HCT116 (cell line): ENCODE results near the gene IL1RAPL1. TPM values are rescaled to one million over a fixed set of nuclear protein-coding genes. Genes with fewer than 3 reads are reported as not detected.

Experiments
- ATAC-seq: fragments of 200-7000 bp; cut with Tn5 transposase; 2 replicates; pipeline ENCODE4 v1.9.1; 2020; ENCODE audit warnings: mild to moderate bottlenecking, moderate library complexity
- BruUV-seq: library from RNA; stranded (reverse); fragments of 400-500 nt; replicated peaks from 2 replicates; lab custom pipeline; 2021; lab: Mats Ljungman, UMichigan
- CTCF ChIA-PET: fragments of 300-600 bp; sonication (Branson Sonifier 250); formaldehyde crosslinking; loops from one replicate; lab custom pipeline; 2021; ENCODE audit warnings: antibody characterized with exemption; lab: Charles Lee
- POLR2A ChIA-PET: fragments of 300-600, 350-600 bp; sonication (Branson Sonifier 250); formaldehyde crosslinking; loops from one replicate; lab custom pipeline; 2021; ENCODE audit warnings: antibody characterized with exemption; lab: Charles Lee
- RAD21 ChIA-PET, 2 experiments: fragments of 300-600 bp; sonication (Branson Sonifier 250); formaldehyde crosslinking; loops; one replicate each; lab custom pipeline; 2023; ENCODE audit warnings: low total read pairs in 2 of 2; ENCODE audit not compliant: uncharacterized antibody in 2 of 2, unreplicated experiment in 2 of 2, low non-redundant PET in 1 of 2; lab: Charles Lee
- DNase-seq: peaks from one replicate; pipeline ENCODE4 v3.0.0-alpha.2; 2010; ENCODE audit warnings: low read depth, low spot score
- H2AFZ ChIP-seq: fragments of 200-600 bp; shearing (Covaris generic), sonication (generic); 2 replicates; pipeline ENCODE4 v1.6.1; 2017; ENCODE audit warnings: low read depth, mixed run types, mixed read lengths, antibody characterized with exemption, low read length; ENCODE audit not compliant: poor library complexity, severe bottlenecking
- H3K27ac ChIP-seq: 2 replicates; pipeline ENCODE4 v1.5.1; 2012; ENCODE audit warnings: low read depth, low read length
- H3K27me3 ChIP-seq: fragments of 200-600 bp; sonication (generic); 2 replicates; pipeline ENCODE4 v1.6.1; 2016; ENCODE audit warnings: mixed run types, low read length, mixed read lengths; ENCODE audit not compliant: insufficient read depth
- H3K36me3 ChIP-seq, 2 experiments: fragments of 200-500 bp in 1 of 2; fragments of 200-600 bp in 1 of 2; sonication (Bioruptor generic) in 1 of 2; sonication (generic) in 1 of 2; 2 replicates each; pipeline versions ENCODE4 v1.5.1 to v1.6.1; 2014 to 2016; ENCODE audit warnings: low read length in 2 of 2, inconsistent platforms in 1 of 2, mixed read lengths in 1 of 2, mixed run types in 1 of 2; ENCODE audit not compliant: insufficient read depth in 2 of 2, control insufficient read depth in 1 of 2
- H3K4me1 ChIP-seq, 2 experiments: fragments of 200-600 bp in 1 of 2; sonication (generic) in 1 of 2; 2 replicates each; pipeline versions ENCODE4 v1.5.1 to v1.6.1; 2012 to 2017; ENCODE audit warnings: low read length in 2 of 2, inconsistent platforms in 1 of 2, mild to moderate bottlenecking in 1 of 2, mixed read lengths in 1 of 2, mixed run types in 1 of 2, moderate library complexity in 1 of 2; ENCODE audit not compliant: insufficient read depth in 2 of 2, control insufficient read depth in 1 of 2
- H3K4me2 ChIP-seq: fragments of 200-600 bp; sonication (generic); 2 replicates; pipeline ENCODE4 v1.6.1; 2017; ENCODE audit warnings: mixed run types, low read length, mixed read lengths
- H3K4me3 ChIP-seq, 2 experiments: fragments of 200-600 bp in 1 of 2; sonication (generic) in 1 of 2; replicated peaks in 1 of 2; 2 replicates each; pipeline ENCODE4 v1.5.1; 2011 to 2016; ENCODE audit warnings: low read length in 2 of 2, control low read depth in 1 of 2, low read depth in 1 of 2, mild to moderate bottlenecking in 1 of 2, mixed read lengths in 1 of 2, mixed run types in 1 of 2
- H3K79me2 ChIP-seq: fragments of 200-600 bp; sonication (generic); 2 replicates; pipeline ENCODE4 v1.6.1; 2017; ENCODE audit warnings: mild to moderate bottlenecking, mixed run types, low read length, moderate library complexity, mixed read lengths; ENCODE audit not compliant: insufficient read depth
- H3K9ac ChIP-seq: fragments of 200-600 bp; sonication (generic); 2 replicates; pipeline ENCODE4 v1.6.1; 2016; ENCODE audit warnings: low read length, mixed read lengths
- H3K9me2 ChIP-seq: fragments of 200-600 bp; sonication (generic), shearing (Covaris generic); 2 replicates; pipeline ENCODE4 v1.6.1; 2017; ENCODE audit warnings: mixed run types, mild to moderate bottlenecking, moderate library complexity; ENCODE audit not compliant: insufficient read depth
- H3K9me3 ChIP-seq, 2 experiments: fragments of 200-500 bp in 1 of 2; fragments of 200-600 bp in 1 of 2; sonication (Bioruptor generic) in 1 of 2; sonication (generic) in 1 of 2; 2 replicates each; pipeline ENCODE4 v1.6.1; 2014 to 2017; ENCODE audit warnings: low read length in 2 of 2, mixed read lengths in 2 of 2, inconsistent platforms in 1 of 2, low read depth in 1 of 2, mild to moderate bottlenecking in 1 of 2, mixed run types in 1 of 2, moderate library complexity in 1 of 2; ENCODE audit not compliant: control insufficient read depth in 1 of 2, insufficient read depth in 1 of 2
- H4K20me1 ChIP-seq: fragments of 200-600 bp; sonication (generic), shearing (Covaris generic); 2 replicates; pipeline ENCODE4 v1.6.1; 2017; ENCODE audit warnings: mixed run types, mild to moderate bottlenecking, moderate library complexity; ENCODE audit not compliant: insufficient read depth
- CBX3 ChIP-seq: IDR thresholded peaks from 2 replicates; pipeline ENCODE4 v1.6.1; 2012; ENCODE audit warnings: low read depth
- CEBPB ChIP-seq: IDR thresholded peaks from 2 replicates; pipeline ENCODE4 v1.6.1; 2012; ENCODE audit warnings: low read depth
- ELF1 ChIP-seq: IDR thresholded peaks from 2 replicates; pipeline ENCODE4 v1.6.1; 2012; ENCODE audit warnings: low read depth, borderline replicate concordance
- EZH2phosphoT487 ChIP-seq: fragments of 200-600 bp; IDR thresholded peaks from 2 replicates; pipeline ENCODE4 v1.6.1; 2018; ENCODE audit warnings: antibody characterized with exemption, borderline replicate concordance
- POLR2AphosphoS5 ChIP-seq: IDR thresholded peaks from 2 replicates; pipeline ENCODE4 v1.6.1; 2011; ENCODE audit warnings: mild to moderate bottlenecking, low read depth, low read length, moderate library complexity
- REST ChIP-seq: IDR thresholded peaks from 2 replicates; pipeline ENCODE4 v1.6.1; 2012; ENCODE audit warnings: low read depth
- SP1 ChIP-seq: IDR thresholded peaks from 2 replicates; pipeline ENCODE4 v1.6.1; 2012; ENCODE audit warnings: low read depth
- YY1 ChIP-seq: IDR thresholded peaks from 2 replicates; pipeline ENCODE4 v1.6.1; 2011; ENCODE audit warnings: low read length, low read depth, moderate library complexity, mild to moderate bottlenecking; ENCODE audit not compliant: insufficient replicate concordance; ENCODE audit errors: extremely low read depth
- ZFX ChIP-seq: fragments of 450-650 bp; IDR thresholded peaks from 2 replicates; pipeline ENCODE4 v1.6.1; 2017
- ZNF274 ChIP-seq: fragments of 200-500 bp; sonication (Bioruptor generic); IDR thresholded peaks from 2 replicates; pipeline ENCODE4 v1.6.1; 2014; ENCODE audit warnings: mild to moderate bottlenecking, low read depth, low read length, inconsistent platforms
- intact Hi-C: fragments of 100-400 bp; cut with micrococcal nuclease; formaldehyde crosslinking; loops from 2 replicates; pipeline ENCODE4 v1.10.0; 2022
- total RNA-seq: library from RNA; stranded (reverse); gene quantifications from one replicate; pipeline ENCODE4 v1.2.1, GENCODE V29; 2021; ENCODE audit not compliant: unreplicated experiment
- TF ChIP-seq, protein P1 (sequence below), 3 experiments: fragments of 200-600 bp in 1 of 3; sonication (generic) in 1 of 3; IDR thresholded peaks in 2 of 3; conservative IDR thresholded peaks in 1 of 3; 2 replicates each; pipeline ENCODE4 v1.5.1; 2012 to 2017; ENCODE audit warnings: low read depth in 2 of 3, low read length in 2 of 3, antibody characterized with exemption in 1 of 3, borderline replicate concordance in 1 of 3, control low read depth in 1 of 3, mild to moderate bottlenecking in 1 of 3, mixed read lengths in 1 of 3, mixed run types in 1 of 3, moderate library complexity in 1 of 3; ENCODE audit not compliant: insufficient read depth in 1 of 3
- TF ChIP-seq, protein P2 (sequence below): IDR thresholded peaks from 2 replicates; pipeline ENCODE4 v1.6.1; 2012

The IL1RAPL1 gene
- total RNA-seq, 1 experiment from 2014 or later: 2.8 TPM

- no peak for ATAC-seq
- Histone ChIP-seq H3K36me3 (no peaks in the 10 kb centered on the region), H3K27ac (no peak overlapping the region), H2AFZ (no peak overlapping the region), H3K4me2 (no peak overlapping the region), H4K20me1 (no peaks in the 10 kb centered on the region), H3K9me2 (no peaks in the 10 kb centered on the region), H3K27me3 (no peaks in the 10 kb centered on the region), H3K79me2 (no peaks in the 10 kb centered on the region), H3K4me3 (no peak overlapping the region), H3K9ac (no peak overlapping the region), H3K9me3 (no peaks in the 10 kb centered on the region), H3K4me1 (no peaks in the 10 kb centered on the region)
- RAD21 ChIA-PET: no interaction called here
- intact Hi-C loops: no loop called here
- no peak for DNase-seq
- CTCF ChIA-PET: no interaction called here
- TF ChIP-seq, protein P1, sequence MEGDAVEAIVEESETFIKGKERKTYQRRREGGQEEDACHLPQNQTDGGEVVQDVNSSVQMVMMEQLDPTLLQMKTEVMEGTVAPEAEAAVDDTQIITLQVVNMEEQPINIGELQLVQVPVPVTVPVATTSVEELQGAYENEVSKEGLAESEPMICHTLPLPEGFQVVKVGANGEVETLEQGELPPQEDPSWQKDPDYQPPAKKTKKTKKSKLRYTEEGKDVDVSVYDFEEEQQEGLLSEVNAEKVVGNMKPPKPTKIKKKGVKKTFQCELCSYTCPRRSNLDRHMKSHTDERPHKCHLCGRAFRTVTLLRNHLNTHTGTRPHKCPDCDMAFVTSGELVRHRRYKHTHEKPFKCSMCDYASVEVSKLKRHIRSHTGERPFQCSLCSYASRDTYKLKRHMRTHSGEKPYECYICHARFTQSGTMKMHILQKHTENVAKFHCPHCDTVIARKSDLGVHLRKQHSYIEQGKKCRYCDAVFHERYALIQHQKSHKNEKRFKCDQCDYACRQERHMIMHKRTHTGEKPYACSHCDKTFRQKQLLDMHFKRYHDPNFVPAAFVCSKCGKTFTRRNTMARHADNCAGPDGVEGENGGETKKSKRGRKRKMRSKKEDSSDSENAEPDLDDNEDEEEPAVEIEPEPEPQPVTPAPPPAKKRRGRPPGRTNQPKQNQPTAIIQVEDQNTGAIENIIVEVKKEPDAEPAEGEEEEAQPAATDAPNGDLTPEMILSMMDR (IDR thresholded peaks at IDR 0.05 in 2 of 3, conservative IDR thresholded peaks at IDR 0.05 in 1 of 3; ENCODE audit: borderline replicate concordance in 1 of 3, insufficient read depth in 1 of 3, low read depth in 2 of 3, low read length in 2 of 3): no peak
- BruUV-seq: no TSS peak
- POLR2A ChIA-PET: no interaction called here
These were observed 1364.8 kb downstream of the IL1RAPL1 start for GRCh38 chrX:29952016-29952415.

- BruUV-seq: no TSS peak
- TF ChIP-seq, protein P1 (IDR thresholded peaks at IDR 0.05 in 2 of 3, conservative IDR thresholded peaks at IDR 0.05 in 1 of 3; ENCODE audit: borderline replicate concordance in 1 of 3, insufficient read depth in 1 of 3, low read depth in 2 of 3, low read length in 2 of 3): no peak
- no peak for TF ChIP-seq ZFX
- no peak for TF ChIP-seq ZNF274
- no peak for TF ChIP-seq POLR2AphosphoS5
- no peak for TF ChIP-seq ELF1
- TF ChIP-seq, protein P2, sequence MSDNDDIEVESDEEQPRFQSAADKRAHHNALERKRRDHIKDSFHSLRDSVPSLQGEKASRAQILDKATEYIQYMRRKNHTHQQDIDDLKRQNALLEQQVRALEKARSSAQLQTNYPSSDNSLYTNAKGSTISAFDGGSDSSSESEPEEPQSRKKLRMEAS: no peak
- TF ChIP-seq CEBPB: no peak
- TF ChIP-seq SP1: no peak
- TF ChIP-seq YY1: no peak
- no peak for TF ChIP-seq EZH2phosphoT487
- no peak for TF ChIP-seq CBX3
- TF ChIP-seq REST: no peak
These were observed 1374.8 kb downstream of the IL1RAPL1 start for GRCh38 chrX:29962061-29962460.

More at GRCh38 chrX:29962061-29962460, 1374.8 kb downstream of the IL1RAPL1 start:
- H3K36me3 ChIP-seq: no peaks in the 10 kb centered on the region
- DNase-seq (no peak), ATAC-seq (no peak)
- POLR2A ChIA-PET: no interaction called here
- H3K4me3 ChIP-seq: no peak overlapping the region
- CTCF ChIA-PET: no interaction called here
- no peaks in the 10 kb centered on the region for H3K79me2 ChIP-seq
- H3K9me3 ChIP-seq: no peaks in the 10 kb centered on the region
- H3K27me3 ChIP-seq: no peaks in the 10 kb centered on the region
- H3K4me1 ChIP-seq: no peaks in the 10 kb centered on the region
- RAD21 ChIA-PET: no interaction called here
- no peak overlapping the region for H3K4me2 ChIP-seq
- no peak overlapping the region for H3K27ac ChIP-seq
- no peak overlapping the region for H2AFZ ChIP-seq
- intact Hi-C loops: no loop called here
- H4K20me1 ChIP-seq: no peaks in the 10 kb centered on the region
- no peak overlapping the region for H3K9ac ChIP-seq
- no peaks in the 10 kb centered on the region for H3K9me2 ChIP-seq
